ENCODE results near the gene SAMD4A. TPM values are rescaled to one million over a fixed set of nuclear protein-coding genes. Genes with fewer than 3 reads are reported as not detected.
A peak's percentile ranks its signal among the peaks of the same experiment; 100 is the strongest.

SAMD4A gene
- polyA plus RNA-seq, 2 of the 4 experiments (the other 2 are of a cell fraction) = 3.9 to 5.4 TPM

DNA sequence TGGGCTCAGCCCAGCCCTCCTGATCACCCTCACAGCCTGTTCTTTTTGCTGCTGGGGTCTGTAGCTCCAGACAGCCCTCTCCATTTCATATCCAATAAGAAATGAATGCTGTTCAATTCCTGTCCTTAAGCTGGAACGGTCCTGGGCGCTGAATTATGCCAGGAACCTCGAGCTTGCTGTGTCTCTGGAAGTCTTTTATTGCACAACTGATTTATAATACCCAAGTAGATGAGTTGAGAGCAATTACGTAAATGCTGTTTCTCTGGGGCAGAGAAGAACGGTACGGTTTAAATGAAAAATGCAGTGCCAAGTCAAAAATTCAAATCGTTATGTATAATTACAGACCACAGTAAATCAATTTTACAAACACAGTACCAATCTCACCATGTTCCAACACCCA is 161.0 kb downstream of the SAMD4A start:
- Histone ChIP-seq H3K4me2 (no peak overlapping the region), H3K9me3 (no peaks in the 10 kb centered on the region), H3K27ac (no peak overlapping the region), H3K4me1 (peaks cover 10% of the 10 kb centered on the region; the same call in 2 of the 3 replicates), H3K4me3 (no peak overlapping the region)
- ATAC-seq (no peak), FAIRE-seq (no peak), DNase-seq (ENCODE audit: low read depth in 1 of 2, low spot score in 1 of 2) (no peak)
- WGBS (ENCODE audit: missing lambda C conversion rate) = 84% methylated on average over 7 of the region's 7 CpGs
- POLR2A ChIA-PET = no interaction called here
- TF ChIP-seq MAZ (IDR thresholded peaks at IDR 0.05; ENCODE audit: borderline replicate concordance, low read depth, low read length) = no peak
- no peak for TF ChIP-seq KDM1A (IDR thresholded peaks at IDR 0.05; ENCODE audit: low read depth)
- no peak for TF ChIP-seq CTCF (IDR thresholded peaks at IDR 0.05)
- no peak for TF ChIP-seq HMGXB4 (CRISPR knock-in tag; IDR thresholded peaks at IDR 0.05; ENCODE audit: borderline replicate concordance)
- no peak for TF ChIP-seq HOXB5 (CRISPR knock-in tag; IDR thresholded peaks at IDR 0.05)
- no peak for TF ChIP-seq REST (IDR thresholded peaks at IDR 0.05)
- TF ChIP-seq NFE2L2 (conservative IDR thresholded peaks at IDR 0.05; ENCODE audit: low read length) = no peak
- TF ChIP-seq TFCP2L1 (CRISPR knock-in tag; IDR thresholded peaks at IDR 0.05) = no peak
- TF ChIP-seq EHMT2 (IDR thresholded peaks at IDR 0.05; ENCODE audit: low read depth) = no peak
- CTCF ChIA-PET = interaction anchor here (0.9 to 1.3 kb wide), 3 partner anchors 24 to 162 kb away, joined by 3 to 5 read pairs (median 4); no protein-coding TSS in a partner anchor

- Histone ChIP-seq H3K4me1 (peaks cover 10% of the 10 kb centered on the region; the same call in 2 of the 3 replicates), H3K4me2 (no peak overlapping the region), H3K9me3 (no peaks in the 10 kb centered on the region), H3K27ac (no peak overlapping the region), H3K4me3 (no peak overlapping the region)
- DNase-seq (ENCODE audit: low read depth in 1 of 2, low spot score in 1 of 2) = no peak
- 91% methylated on average over 9 of the region's 9 CpGs for WGBS (ENCODE audit: missing lambda C conversion rate)
- CTCF ChIA-PET = interaction anchor here (0.6 to 2.8 kb wide), 3 partner anchors 37 to 163 kb away, joined by 3 to 15 read pairs (median 4); no protein-coding TSS in a partner anchor
- TF ChIP-seq FOXS1 (CRISPR knock-in tag; IDR thresholded peaks at IDR 0.05) = no peak
- FAIRE-seq = no peak
- no peak for ATAC-seq
- POLR2A ChIA-PET = no interaction called here
Measured at GRCh38 chr14:54728700-54729527, 162.0 kb downstream of the SAMD4A start.

GRCh38 chr14:54730156-54730961 is 163.4 kb downstream of the SAMD4A start:
- Histone ChIP-seq H3K4me2 (peak overlapping the region; percentile 30; the same call in 2 of the 3 replicates), H3K4me1 (peaks cover 10% of the 10 kb centered on the region; the same call in 2 of the 3 replicates), H3K27ac (no peak overlapping the region), H3K4me3 (no peak overlapping the region), H3K9me3 (no peaks in the 10 kb centered on the region)
- DNase-seq (ENCODE audit: low read depth in 1 of 2, low spot score in 1 of 2) (peak in 1 of 2 experiments; percentile 4), FAIRE-seq (no peak), ATAC-seq (peak in 1 of 2 experiments; percentile 36; a peak in 2 of 6 replicates)
- CTCF ChIA-PET = interaction anchor here (1.1 to 2.8 kb wide), 2 partner anchors 43 to 75 kb away, joined by 3 to 15 read pairs; no protein-coding TSS in a partner anchor
- WGBS (ENCODE audit: missing lambda C conversion rate) = 61% methylated on average over 6 of the region's 6 CpGs
- POLR2A ChIA-PET = no interaction called here
- TF ChIP-seq ESRRA (IDR thresholded peaks at IDR 0.05; ENCODE audit: borderline replicate concordance, low read length) (no peak), CTCF (IDR thresholded peaks at IDR 0.05) (no peak), TP53 (CRISPR knock-in tag; IDR thresholded peaks at IDR 0.05) (no peak), FOSL2 (IDR thresholded peaks at IDR 0.05) (no peak), FOSL2 (CRISPR knock-in tag; IDR thresholded peaks at IDR 0.05) (no peak), RCOR1 (IDR thresholded peaks at IDR 0.05; ENCODE audit: low read depth, low read length) (no peak), POLR2A (IDR thresholded peaks at IDR 0.05; ENCODE audit: low read length) (no peak), SMC3 (IDR thresholded peaks at IDR 0.05) (no peak), RFX5 (IDR thresholded peaks at IDR 0.05) (no peak), PHF8 (IDR thresholded peaks at IDR 0.05; ENCODE audit: borderline replicate concordance, low read depth) (no peak)
- TF ChIP-seq, protein P1, sequence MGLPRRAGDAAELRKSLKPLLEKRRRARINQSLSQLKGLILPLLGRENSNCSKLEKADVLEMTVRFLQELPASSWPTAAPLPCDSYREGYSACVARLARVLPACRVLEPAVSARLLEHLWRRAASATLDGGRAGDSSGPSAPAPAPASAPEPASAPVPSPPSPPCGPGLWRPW (IDR thresholded peaks at IDR 0.05) = no peak

Measured in A549 (cell line).